HG02938 (cell line): Measurements from ENCODE around the gene PCDHB13.

Experiments used
- ATAC-seq: cut with Tn5 transposase; IDR thresholded peaks from one replicate; pipeline ENCODE4 v1.9.1; 2021; ENCODE audit warnings: mild to moderate bottlenecking, moderate library complexity; ENCODE audit not compliant: unreplicated experiment

PCDHB13 gene

DNA sequence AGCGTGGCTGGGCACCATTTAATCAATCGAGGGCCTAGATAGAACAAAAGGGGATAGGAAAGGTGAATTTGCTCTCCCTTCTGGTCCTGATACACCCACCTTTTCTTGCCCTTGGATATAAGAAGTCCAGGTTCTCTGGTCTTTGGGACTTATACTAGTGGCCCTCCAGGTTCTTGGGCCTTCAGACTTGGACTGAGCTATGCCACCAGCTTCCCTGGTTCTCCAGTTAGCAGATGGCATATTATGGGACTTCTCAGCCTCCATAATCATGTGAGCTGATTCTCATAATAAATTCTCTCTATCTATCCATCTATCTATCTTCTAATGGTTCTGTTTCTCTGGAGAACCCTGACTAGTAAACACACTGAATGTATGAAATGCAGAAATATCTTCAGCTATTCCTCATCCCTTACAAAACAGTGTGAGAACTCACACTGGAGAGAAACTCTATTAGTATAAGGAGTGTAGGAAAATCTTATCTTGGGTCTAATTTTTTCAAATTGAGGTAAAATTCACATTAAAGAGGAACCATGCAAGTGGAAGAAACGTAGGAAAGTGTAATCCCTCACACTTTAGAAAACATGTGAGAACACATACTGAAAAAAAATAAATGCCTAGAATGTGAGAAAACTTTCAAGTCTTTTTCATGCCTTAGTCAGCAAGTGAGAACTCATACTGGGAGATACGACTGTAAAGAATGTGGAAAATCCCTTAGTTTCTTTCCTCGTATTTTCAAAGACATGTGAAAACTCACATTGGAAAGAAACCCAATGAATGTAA lies 46.9 kb downstream of the PCDHB13 start:
- ATAC-seq, result no peak

GRCh38 chr5:141261238-141261546 lies 47.5 kb downstream of the PCDHB13 start:
- no peak for ATAC-seq
